Thoracic aorta (tissue), 2 donors: ENCODE data around the gene CNKSR2. TPM values are rescaled to one million over a fixed set of nuclear protein-coding genes. Genes with fewer than 3 reads are reported as not detected.

Experiments
- ATAC-seq: fragments of 150-250 bp; one replicate; pipeline ENCODE4 v1.8.0; 2017; ENCODE audit warnings: low read depth; ENCODE audit not compliant: insufficient number of reproducible peaks, low FRiP score
- DNase-seq: peaks from one replicate; pipeline ENCODE4 v3.0.0-alpha.2; 2020; ENCODE audit warnings: low spot score
- H3K27ac ChIP-seq, 2 donors: fragments of 200-600 bp; sonication (generic); 1 replicate in 1 of 2; 2 replicates in 1 of 2; pipeline ENCODE4 v1.5.1; 2016; ENCODE audit warnings: mild to moderate bottlenecking in 2 of 2, moderate library complexity in 2 of 2
- H3K27me3 ChIP-seq: fragments of 200-600 bp; sonication (generic); replicated peaks from 2 replicates; pipeline ENCODE4 v1.6.0; 2016; ENCODE audit warnings: mild to moderate bottlenecking; ENCODE audit not compliant: insufficient read depth
- H3K36me3 ChIP-seq: fragments of 200-600 bp; sonication (generic); one replicate; pipeline ENCODE4 v1.5.1; 2016
- H3K4me1 ChIP-seq, 2 donors: fragments of 200-600 bp; sonication (generic); 1 replicate in 1 of 2; 2 replicates in 1 of 2; pipeline versions ENCODE4 v1.5.1 to v1.6.0; 2016; ENCODE audit warnings: low read depth in 2 of 2, mild to moderate bottlenecking in 1 of 2; ENCODE audit not compliant: control insufficient read depth in 1 of 2
- H3K4me3 ChIP-seq: fragments of 200-600 bp; sonication (generic); 2 replicates; pipeline ENCODE4 v1.5.1; 2016; ENCODE audit warnings: mild to moderate bottlenecking
- H3K9me3 ChIP-seq: fragments of 200-600 bp; sonication (generic); 2 replicates; pipeline ENCODE4 v1.5.1; 2016
- CTCF ChIP-seq: fragments of 200-600 bp; sonication (generic); IDR thresholded peaks from one replicate; pipeline ENCODE4 v1.5.1; 2019; ENCODE audit warnings: antibody characterized with exemption
- total RNA-seq, 2 donors: library from RNA; depleted of rRNA; stranded (reverse); fragments of >200 nt; gene quantifications; one replicate each; pipeline versions ENCODE4 v1.1.0 to v1.2.3, GENCODE V29; 2016

Gene CNKSR2
- total RNA-seq, 2 donors from 2014 or later: 5.3 to 10.4 TPM

- Histone ChIP-seq H3K36me3 (no peaks in the 10 kb centered on the region), H3K27me3 (no peaks in the 10 kb centered on the region), H3K9me3 (no peaks in the 10 kb centered on the region), H3K4me3 (no peak overlapping the region), H3K4me1 (no peaks in the 10 kb centered on the region), H3K27ac (no peak overlapping the region)
- no peak for DNase-seq
- no peak for ATAC-seq
- peak; percentile 31 for TF ChIP-seq CTCF
These were observed 8.5 kb downstream of the CNKSR2 start for GRCh38 chrX:21382715-21383114.

- no peak for TF ChIP-seq CTCF
- DNase-seq: no peak
- no peak for ATAC-seq
- Histone ChIP-seq H3K4me3 (no peak overlapping the region), H3K4me1 (no peaks in the 10 kb centered on the region), H3K9me3 (no peaks in the 10 kb centered on the region), H3K27ac (no peak overlapping the region), H3K36me3 (no peaks in the 10 kb centered on the region), H3K27me3 (no peaks in the 10 kb centered on the region)
These were observed 9.3 kb downstream of the CNKSR2 start for GRCh38 chrX:21383546-21383945.

GRCh38 chrX:21384178-21384577 lies 10.0 kb downstream of the CNKSR2 start:
- Histone ChIP-seq H3K4me1 (no peaks in the 10 kb centered on the region), H3K4me3 (no peak overlapping the region), H3K36me3 (no peaks in the 10 kb centered on the region), H3K27ac (no peak overlapping the region), H3K27me3 (no peaks in the 10 kb centered on the region), H3K9me3 (no peaks in the 10 kb centered on the region)
- DNase-seq (no peak), ATAC-seq (no peak)
- no peak for TF ChIP-seq CTCF

GRCh38 chrX:21394792-21395191 lies 20.6 kb downstream of the CNKSR2 start:
- H3K27me3 ChIP-seq: no peaks in the 10 kb centered on the region
- no peak overlapping the region for H3K27ac ChIP-seq
- no peaks in the 10 kb centered on the region for H3K36me3 ChIP-seq
- TF ChIP-seq CTCF: no peak
- DNase-seq (no peak), ATAC-seq (no peak)
- H3K4me3 ChIP-seq: no peak overlapping the region
- no peaks in the 10 kb centered on the region for H3K4me1 ChIP-seq
- no peaks in the 10 kb centered on the region for H3K9me3 ChIP-seq

- Histone ChIP-seq H3K4me1 (no peaks in the 10 kb centered on the region), H3K36me3 (no peaks in the 10 kb centered on the region), H3K4me3 (no peak overlapping the region), H3K27me3 (no peaks in the 10 kb centered on the region), H3K9me3 (no peaks in the 10 kb centered on the region), H3K27ac (no peak overlapping the region)
- DNase-seq (no peak), ATAC-seq (no peak)
- TF ChIP-seq CTCF: no peak
These were observed 24.2 kb downstream of the CNKSR2 start for GRCh38 chrX:21398426-21398825.
